ENCODE results near the gene ATR.
"Not testable (repeated sequence)": the region's sequence is repeated elsewhere in the genome, so short reads cannot be mapped to it uniquely, and the experiment has no call there.

ATR gene

GRCh38 chr3:142595581-142595950 is 17.0 kb upstream of the ATR start:
- in situ Hi-C loops (cut with MboI; ENCODE audit: low sequenced_read_pairs): no loop called here

DNA sequence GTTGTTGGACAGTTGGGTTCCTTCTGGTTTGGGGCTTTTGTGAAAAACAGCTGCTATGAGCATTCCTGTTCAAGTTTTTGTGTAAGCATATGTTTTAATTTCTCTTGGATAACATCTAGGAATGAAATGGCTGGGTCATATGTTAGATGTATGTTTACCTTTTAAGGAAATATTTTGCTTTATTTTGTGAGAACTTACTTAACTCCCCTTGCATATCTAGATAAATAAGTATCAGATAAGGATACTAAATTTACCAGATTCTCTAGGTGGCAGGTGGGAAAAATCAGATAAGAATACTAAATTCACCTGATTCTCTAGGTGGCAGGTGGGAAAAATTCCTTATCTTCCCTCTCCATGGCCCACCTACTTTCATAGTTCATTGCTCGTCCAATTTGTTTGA is 16.6 kb upstream of the ATR start:
- in situ Hi-C loops (cut with MboI; ENCODE audit: low sequenced_read_pairs): no loop called here

- in situ Hi-C loops (cut with MboI; ENCODE audit: low sequenced_read_pairs): not testable (repeated sequence)
These were observed 13.7 kb upstream of the ATR start for GRCh38 chr3:142592268-142592667.

DNA sequence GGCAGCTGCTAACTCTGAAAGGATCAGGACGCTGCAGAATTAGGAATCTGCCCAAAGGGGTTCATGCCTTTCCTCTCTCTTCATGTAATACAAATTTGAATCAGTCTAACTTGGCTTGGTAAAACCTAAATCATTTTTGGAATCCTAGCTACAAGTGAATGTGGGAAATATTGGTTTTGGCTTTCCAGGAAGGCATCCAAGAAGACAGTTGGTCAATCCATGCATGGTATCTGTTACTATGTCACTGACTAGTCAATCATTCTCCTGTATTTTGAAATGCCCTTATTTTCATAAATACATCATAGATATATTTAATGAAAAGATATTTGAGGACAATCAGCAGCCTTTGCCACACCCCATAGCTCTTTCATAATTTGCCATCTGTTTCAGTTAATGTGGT is 10.2 kb upstream of the ATR start:
- in situ Hi-C loops (cut with MboI; ENCODE audit: low sequenced_read_pairs): no loop called here

GRCh38 chr3:142586803-142587406 is 8.4 kb upstream of the ATR start:
- in situ Hi-C loops (cut with MboI; ENCODE audit: low sequenced_read_pairs): no loop called here

DNA sequence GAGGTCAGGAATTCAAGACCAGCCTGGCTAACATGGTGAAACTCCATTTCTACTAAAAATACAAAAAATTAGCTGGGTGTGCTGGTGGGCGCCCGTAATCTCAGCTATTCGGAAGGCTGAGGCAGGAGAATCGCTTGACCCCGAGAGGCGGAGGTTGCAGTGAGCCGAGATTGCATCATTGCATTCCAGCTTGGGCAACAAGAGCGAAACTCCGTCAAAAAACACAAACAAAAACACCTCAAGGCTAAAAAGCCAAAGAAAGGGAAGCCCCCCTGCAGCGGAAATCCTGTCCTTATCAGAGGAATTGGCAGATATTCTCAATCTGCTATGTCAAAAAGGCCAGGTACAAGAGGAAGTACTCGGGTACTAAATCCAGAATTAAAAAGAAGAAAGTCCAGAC is 2.5 kb upstream of the ATR start:
- in situ Hi-C loops (cut with MboI; ENCODE audit: low sequenced_read_pairs): not testable (repeated sequence)

DNA sequence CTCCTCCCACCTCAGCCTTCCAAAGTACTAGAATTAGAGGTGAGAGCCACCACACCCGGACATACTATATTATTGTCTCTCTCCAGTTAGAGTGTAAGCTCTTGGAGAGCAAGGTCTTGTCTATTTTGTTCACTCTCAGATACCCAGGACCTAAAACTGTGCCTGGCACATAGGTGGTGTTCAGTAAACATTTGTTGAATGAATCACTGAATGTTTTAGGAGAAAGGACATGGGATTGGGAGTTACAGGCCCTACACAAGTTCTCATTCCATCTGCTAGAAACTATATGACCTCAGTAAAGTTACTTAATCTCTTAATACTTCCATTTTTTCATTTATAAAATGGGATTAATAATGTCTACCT is 1.5 kb upstream of the ATR start:
- in situ Hi-C loops (cut with MboI; ENCODE audit: low sequenced_read_pairs): no loop called here

DNA sequence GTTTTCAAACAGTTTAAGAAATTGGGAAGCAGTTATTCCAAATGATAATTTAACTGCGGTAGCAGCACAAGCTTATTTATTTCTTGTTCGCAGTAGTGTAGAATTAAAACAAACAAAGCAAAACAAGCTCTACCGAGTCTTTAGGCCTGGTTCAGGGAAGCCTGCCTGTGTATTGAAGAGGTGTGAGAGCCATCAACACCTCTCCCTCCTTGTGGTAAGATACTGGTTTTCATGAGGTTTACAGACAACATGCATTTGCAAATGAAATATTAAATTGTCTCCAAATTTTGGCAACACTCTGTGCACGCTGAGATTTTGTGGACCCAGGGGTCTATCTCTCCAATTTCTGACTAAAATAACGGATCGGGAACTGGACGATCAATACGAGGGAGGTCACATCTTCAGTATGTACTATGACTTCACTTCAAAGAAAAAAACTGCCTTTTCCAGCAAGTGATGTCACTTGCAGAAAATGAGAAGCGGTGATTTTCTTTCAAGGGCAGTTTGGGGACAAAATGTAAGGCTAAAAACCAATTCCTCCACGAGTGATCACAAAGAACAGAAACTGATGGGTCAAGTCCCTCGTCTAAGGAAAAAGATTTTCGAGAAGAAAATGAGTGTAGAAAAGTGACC is 721 bp downstream of the ATR start:
- in situ Hi-C loops (cut with MboI; ENCODE audit: low sequenced_read_pairs): no loop called here

DNA sequence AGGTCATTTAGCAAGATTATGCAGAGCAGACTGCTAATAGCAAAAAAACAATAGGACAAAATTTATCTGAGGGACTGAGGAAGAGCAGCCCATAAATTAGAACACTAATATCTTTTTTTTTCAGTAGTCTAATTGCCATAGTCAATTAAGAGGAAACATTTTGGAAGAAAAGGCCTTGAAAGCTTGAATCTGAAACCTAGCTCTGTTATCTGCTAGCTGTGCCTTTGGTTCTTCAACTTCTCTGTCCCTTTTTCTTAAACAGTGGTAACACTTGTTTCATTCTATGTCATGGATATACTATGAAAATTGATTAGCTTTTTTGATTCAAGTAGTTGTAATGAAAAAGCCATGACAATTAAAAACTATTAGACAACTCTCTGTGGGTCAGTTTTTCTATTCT is 1.7 kb downstream of the ATR start:
- in situ Hi-C loops (cut with MboI; ENCODE audit: low sequenced_read_pairs): no loop called here

GRCh38 chr3:142574665-142575064 is 3.9 kb downstream of the ATR start:
- in situ Hi-C loops (cut with MboI; ENCODE audit: low sequenced_read_pairs): no loop called here

DNA sequence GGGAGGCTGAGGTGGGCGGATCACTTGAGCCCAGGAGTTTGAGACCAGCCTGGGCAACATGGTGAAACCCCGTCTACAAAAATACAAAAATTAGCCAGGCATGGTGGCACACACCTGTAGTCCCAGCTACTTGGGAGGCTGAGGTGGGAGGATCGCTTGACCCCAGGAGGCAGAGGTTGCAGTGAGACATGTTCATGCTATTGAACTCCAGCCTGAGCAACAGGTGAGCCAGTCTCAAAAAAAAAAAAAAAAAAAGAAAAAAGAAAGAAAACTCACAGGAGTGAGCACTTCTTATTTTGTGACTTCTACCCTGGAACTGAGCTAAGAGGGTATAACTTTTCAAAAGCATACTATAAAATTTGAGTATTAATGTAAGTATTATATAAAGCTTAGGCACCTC is 4.3 kb downstream of the ATR start:
- in situ Hi-C loops (cut with MboI; ENCODE audit: low sequenced_read_pairs): not testable (repeated sequence)

GRCh38 chr3:142569422-142569821 is 9.1 kb downstream of the ATR start:
- in situ Hi-C loops (cut with MboI; ENCODE audit: low sequenced_read_pairs): not testable (repeated sequence)

GRCh38 chr3:142568393-142569017 is 10.0 kb downstream of the ATR start:
- in situ Hi-C loops (cut with MboI; ENCODE audit: low sequenced_read_pairs): no loop called here

DNA sequence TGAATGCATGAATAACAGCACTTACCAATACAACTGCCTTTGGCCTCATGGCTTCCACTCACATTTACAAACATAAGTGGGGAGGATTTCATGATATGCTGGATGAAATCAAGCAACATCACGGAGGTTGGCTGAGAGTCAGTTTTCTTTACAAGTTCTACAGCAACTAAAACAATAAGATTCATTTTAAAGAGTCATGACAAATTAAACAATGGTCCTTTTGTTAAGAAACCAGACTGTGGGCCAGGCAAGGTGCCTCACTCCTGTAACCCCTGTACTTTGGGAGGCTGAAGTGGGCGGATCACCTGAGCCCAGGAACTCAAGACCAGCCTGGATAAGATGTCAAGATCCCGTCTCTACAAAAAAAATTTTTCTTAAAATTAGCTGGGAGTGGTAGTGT is 12.4 kb downstream of the ATR start:
- in situ Hi-C loops (cut with MboI; ENCODE audit: low sequenced_read_pairs): no loop called here

GRCh38 chr3:142563496-142563997 is 15.0 kb downstream of the ATR start:
- in situ Hi-C loops (cut with MboI; ENCODE audit: low sequenced_read_pairs): no loop called here

GRCh38 chr3:142560118-142560517 is 18.4 kb downstream of the ATR start:
- in situ Hi-C loops (cut with MboI; ENCODE audit: low sequenced_read_pairs): no loop called here

DNA sequence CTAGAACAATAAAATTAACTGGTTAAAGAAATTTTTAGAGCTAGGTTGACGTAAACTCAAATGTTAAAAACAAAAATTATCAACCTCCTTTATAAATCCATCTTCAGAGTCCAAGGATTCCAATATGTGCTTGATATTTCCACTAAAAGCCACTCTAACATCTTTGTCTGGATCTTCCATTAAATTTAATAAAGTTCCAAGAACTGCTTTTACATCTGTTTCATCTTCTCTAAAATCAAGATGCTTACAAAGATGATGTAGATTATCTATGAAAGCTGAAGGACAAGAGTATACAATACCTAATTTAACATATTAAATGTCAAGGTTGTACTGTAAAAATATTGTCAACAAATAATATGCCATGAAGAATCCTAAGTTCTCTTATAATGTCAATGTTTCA is 24.8 kb downstream of the ATR start:
- in situ Hi-C loops (cut with MboI; ENCODE audit: low sequenced_read_pairs): no loop called here

DNA sequence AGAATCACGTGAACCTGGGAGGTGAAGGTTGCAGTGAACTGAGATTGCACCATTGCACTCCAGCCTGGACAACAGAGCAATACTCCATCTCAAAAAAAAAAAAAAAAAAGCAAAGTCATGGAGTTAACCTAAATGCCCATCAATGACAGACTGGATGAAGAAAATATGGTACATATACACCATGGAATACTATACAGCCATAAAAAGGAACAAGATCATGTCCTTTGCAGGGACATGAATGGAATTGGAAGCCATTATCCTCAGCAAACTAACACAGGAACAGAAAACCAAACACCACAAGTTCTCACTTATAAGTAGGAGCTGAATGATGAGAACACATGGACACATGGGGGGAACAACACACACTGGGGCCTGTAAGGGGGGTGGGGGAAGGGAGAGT is 26.0 kb downstream of the ATR start:
- in situ Hi-C loops (cut with MboI; ENCODE audit: low sequenced_read_pairs): not testable (repeated sequence)

DNA sequence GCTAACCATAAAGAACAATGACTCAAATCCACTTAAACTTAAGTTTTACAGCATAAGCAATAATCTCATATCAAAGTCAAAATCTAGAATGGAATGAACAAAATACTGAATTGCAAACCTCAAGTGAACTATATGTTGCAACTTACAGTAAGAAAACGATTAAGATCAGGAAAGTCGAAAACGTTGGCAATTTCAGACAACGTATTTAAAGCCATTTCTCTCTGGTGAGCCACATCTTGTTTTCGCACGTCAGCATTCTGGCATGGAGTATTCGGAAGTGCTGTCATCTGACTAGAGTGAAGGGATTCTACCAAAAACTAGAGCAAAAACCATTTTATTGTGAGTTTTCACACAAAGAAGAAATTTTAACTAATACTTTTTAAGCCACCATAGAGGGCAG is 28.5 kb downstream of the ATR start:
- in situ Hi-C loops (cut with MboI; ENCODE audit: low sequenced_read_pairs): no loop called here

DNA sequence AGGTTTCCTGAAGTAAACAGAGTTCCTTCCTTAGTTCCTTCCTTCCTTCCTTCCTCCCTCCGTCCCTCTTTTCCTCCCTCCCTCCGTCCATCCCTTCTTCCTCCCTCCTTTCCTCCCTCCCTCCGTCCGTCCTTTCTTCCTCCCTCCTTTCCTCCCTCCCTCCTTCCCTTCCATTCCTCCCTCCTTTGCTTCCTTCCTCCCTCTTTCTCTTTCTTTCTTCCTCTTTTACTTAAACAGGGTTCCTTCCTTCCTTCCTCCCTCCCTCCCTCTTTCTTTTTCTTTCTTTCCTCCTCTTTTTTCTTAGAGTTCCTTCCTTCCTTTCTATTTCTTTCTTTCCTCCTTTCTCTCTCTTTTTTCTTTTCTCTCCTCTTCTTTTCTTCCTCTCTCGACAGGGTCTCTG is 35.2 kb downstream of the ATR start:
- in situ Hi-C loops (cut with MboI; ENCODE audit: low sequenced_read_pairs): no loop called here

- in situ Hi-C loops (cut with MboI; ENCODE audit: low sequenced_read_pairs): no loop called here
These were observed 36.5 kb downstream of the ATR start for GRCh38 chr3:142542054-142542453.

- in situ Hi-C loops (cut with MboI; ENCODE audit: low sequenced_read_pairs): no loop called here
These were observed 42.0 kb downstream of the ATR start for GRCh38 chr3:142536519-142536918.

DNA sequence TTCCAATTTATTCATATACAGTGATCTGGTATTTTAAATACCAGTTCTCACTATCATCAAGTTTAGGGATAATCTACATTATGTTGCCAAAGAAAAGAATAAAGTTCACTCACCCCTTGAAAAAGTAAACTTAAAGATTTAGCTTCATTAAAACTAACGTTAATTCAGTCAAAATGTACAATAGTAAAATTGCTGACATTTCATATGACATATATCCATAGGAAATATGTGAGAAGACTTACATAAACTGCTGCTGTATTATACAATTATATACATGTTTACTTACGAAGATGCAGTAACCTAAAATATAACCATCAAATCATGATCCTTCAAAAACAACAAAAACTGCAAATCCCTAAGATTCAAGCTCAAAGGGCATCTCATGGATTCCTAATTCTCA is 44.0 kb downstream of the ATR start:
- in situ Hi-C loops (cut with MboI; ENCODE audit: low sequenced_read_pairs): no loop called here

Data from hTERT RPE-1 (cell line).